ENCODE results near the gene TRIM24. TPM values are rescaled to one million over a fixed set of nuclear protein-coding genes. Genes with fewer than 3 reads are reported as not detected.
"Not testable (repeated sequence)": the region's sequence is repeated elsewhere in the genome, so short reads cannot be mapped to it uniquely, and the experiment has no call there.

The TRIM24 gene
- total RNA-seq, 2 donors from 2014 or later = 4.7 to 9.1 TPM

GRCh38 chr7:138460649-138461607, 869 bp downstream of the TRIM24 start:
- ATAC-seq (ENCODE audit: insufficient number of reproducible peaks, low FRiP score, low read depth) (no peak), DNase-seq (ENCODE audit: low spot score) (no peak)
- Histone ChIP-seq H3K4me3 (peak overlapping the region; percentile 92), H3K27ac (peak overlapping the region; percentile 92 to 93), H3K27me3 (replicated peaks; ENCODE audit: insufficient read depth) (no peaks in the 10 kb centered on the region), H3K4me1 (ENCODE audit: control insufficient read depth in 1 of 2, low read depth in 2 of 2) (peaks cover 7 to 16% of the 10 kb centered on the region in 2 donors), H3K9me3 (no peaks in the 10 kb centered on the region), H3K36me3 (no peaks in the 10 kb centered on the region)
- TF ChIP-seq CTCF (IDR thresholded peaks at IDR 0.05) = no peak

DNA sequence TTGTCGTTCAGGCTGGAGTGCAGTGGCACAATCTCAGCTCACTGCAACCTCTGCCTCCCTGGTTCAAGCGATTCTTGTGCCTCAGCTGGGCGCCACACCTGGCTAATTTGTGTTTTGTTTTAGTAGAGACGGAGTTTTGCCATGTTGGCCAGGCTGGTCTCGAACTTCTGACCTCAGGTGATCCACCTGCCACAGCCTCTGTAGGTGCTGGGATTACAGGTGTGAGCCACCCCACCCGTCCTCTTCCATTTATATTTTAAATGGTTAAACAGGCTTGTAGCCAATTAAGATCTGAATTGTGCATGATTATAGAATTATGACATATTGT, 3.2 kb downstream of the TRIM24 start:
- H3K4me3 ChIP-seq; H3K27me3 ChIP-seq (replicated peaks; ENCODE audit: insufficient read depth); H3K36me3 ChIP-seq; H3K27ac ChIP-seq; DNase-seq (ENCODE audit: low spot score); H3K9me3 ChIP-seq; ATAC-seq (ENCODE audit: insufficient number of reproducible peaks, low FRiP score, low read depth): not testable (repeated sequence)
- peaks cover 7 to 18% of the 10 kb centered on the region in 2 donors for H3K4me1 ChIP-seq (ENCODE audit: control insufficient read depth in 1 of 2, low read depth in 2 of 2)

DNA sequence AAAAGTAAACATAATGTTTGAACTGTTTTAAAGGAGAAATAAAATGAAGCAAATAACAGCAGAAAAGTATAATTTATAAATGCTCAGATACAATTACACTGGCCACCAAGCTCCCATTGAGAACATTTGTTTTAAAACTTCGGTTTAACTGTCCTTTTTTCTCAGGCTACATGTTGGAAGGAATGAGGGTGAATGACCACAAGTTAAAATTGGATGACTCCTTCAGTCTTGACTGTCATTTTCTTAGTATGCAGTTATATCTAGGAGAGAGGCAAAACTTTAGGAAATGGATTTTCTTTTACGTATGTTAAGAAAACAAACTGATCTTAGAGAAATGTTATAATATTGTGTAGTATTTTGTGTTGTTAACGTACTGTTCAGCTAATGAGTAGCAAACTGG, 5.0 kb downstream of the TRIM24 start:
- DNase-seq (ENCODE audit: low spot score) (no peak), ATAC-seq (ENCODE audit: insufficient number of reproducible peaks, low FRiP score, low read depth) (no peak)
- Histone ChIP-seq H3K27me3 (replicated peaks; ENCODE audit: insufficient read depth) (no peaks in the 10 kb centered on the region), H3K36me3 (no peaks in the 10 kb centered on the region), H3K4me3 (no peak overlapping the region), H3K4me1 (ENCODE audit: control insufficient read depth in 1 of 2, low read depth in 2 of 2) (peaks cover 12 to 16% of the 10 kb centered on the region in 2 donors), H3K27ac (no peak overlapping the region), H3K9me3 (no peaks in the 10 kb centered on the region)
- no peak for TF ChIP-seq CTCF (IDR thresholded peaks at IDR 0.05)

DNA sequence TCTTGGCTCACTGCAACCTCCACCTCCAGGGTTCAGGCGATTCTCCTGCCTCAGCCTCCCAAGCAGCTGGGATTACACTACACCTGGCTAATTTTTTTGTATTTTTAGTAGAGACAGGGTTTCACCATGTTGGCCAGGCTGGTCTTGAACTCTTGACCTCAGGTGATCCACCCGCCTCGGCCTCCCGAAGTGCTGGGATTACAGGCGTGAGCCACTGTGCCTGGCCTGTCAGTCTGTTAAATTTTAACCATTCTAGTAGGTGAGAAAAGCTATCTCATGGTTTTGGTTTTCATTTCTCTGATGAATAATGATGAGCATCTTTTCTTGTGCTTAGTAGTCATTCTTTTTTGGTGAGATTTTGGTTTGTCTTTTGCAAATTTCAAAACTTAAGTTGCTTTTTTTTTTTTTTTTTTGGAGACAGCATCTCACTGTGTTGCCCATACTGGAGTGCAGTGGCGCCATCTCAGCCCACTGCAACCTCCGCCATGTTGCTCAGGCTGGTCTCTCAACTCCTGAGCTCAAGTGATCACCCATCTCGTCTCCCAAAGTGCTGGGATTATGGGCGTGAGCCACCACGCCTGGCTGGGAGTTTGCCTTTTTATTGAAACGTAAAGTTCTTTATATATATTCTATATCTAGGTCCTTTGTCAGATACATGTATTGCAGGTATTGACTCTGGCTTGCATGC, 6.2 kb downstream of the TRIM24 start:
- not testable (repeated sequence) for H3K9me3 ChIP-seq; H3K27me3 ChIP-seq (replicated peaks; ENCODE audit: insufficient read depth); DNase-seq (ENCODE audit: low spot score); ATAC-seq (ENCODE audit: insufficient number of reproducible peaks, low FRiP score, low read depth); H3K27ac ChIP-seq; H3K36me3 ChIP-seq; H3K4me3 ChIP-seq
- H3K4me1 ChIP-seq (ENCODE audit: control insufficient read depth in 1 of 2, low read depth in 2 of 2) = peaks cover 12 to 16% of the 10 kb centered on the region in 2 donors

- no peak for DNase-seq (ENCODE audit: low spot score)
- Histone ChIP-seq H3K27me3 (replicated peaks; ENCODE audit: insufficient read depth) (no peaks in the 10 kb centered on the region), H3K36me3 (no peaks in the 10 kb centered on the region), H3K9me3 (no peaks in the 10 kb centered on the region), H3K4me3 (no peak overlapping the region), H3K4me1 (ENCODE audit: control insufficient read depth in 1 of 2, low read depth in 2 of 2) (peaks cover 5 to 6% of the 10 kb centered on the region in 2 donors), H3K27ac (no peak overlapping the region)
- TF ChIP-seq CTCF (IDR thresholded peaks at IDR 0.05) = no peak
- no peak for ATAC-seq (ENCODE audit: insufficient number of reproducible peaks, low FRiP score, low read depth)
Measured at GRCh38 chr7:138468244-138469123, 8.4 kb downstream of the TRIM24 start.

Measured in thoracic aorta (tissue), 2 donors.